B cell (primary cell): ENCODE data around the gene BST1. TPM values are rescaled to one million over a fixed set of nuclear protein-coding genes. Genes with fewer than 3 reads are reported as not detected.
"Not testable (repeated sequence)": the region's sequence is repeated elsewhere in the genome, so short reads cannot be mapped to it uniquely, and the experiment has no call there.

Source experiments
- ATAC-seq: fragments of 200-7000 bp; cut with Tn5 transposase; one replicate; pipeline ENCODE4 v1.10.0; 2021; ENCODE audit warnings: low read depth, mild to moderate bottlenecking, moderate number of reproducible peaks, moderate library complexity
- CTCF ChIA-PET: fragments of 350-600 bp; sonication (Branson Sonifier 250); formaldehyde crosslinking; loops from one replicate; lab custom pipeline; 2021; ENCODE audit warnings: antibody characterized with exemption, inconsistent platforms; lab: Charles Lee
- POLR2A ChIA-PET: fragments of 350-600 bp; sonication (Branson Sonifier 250); formaldehyde crosslinking; loops from one replicate; lab custom pipeline; 2021; ENCODE audit warnings: antibody characterized with exemption; lab: Charles Lee
- DNase-seq: peaks from one replicate; pipeline ENCODE4 v3.0.0; 2013
- H2AFZ ChIP-seq: 2 replicates; pipeline ENCODE4 v1.6.1; 2012; ENCODE audit warnings: mild to moderate bottlenecking, low read depth, low read length; ENCODE audit not compliant: insufficient read depth, poor library complexity, severe bottlenecking
- H3K27ac ChIP-seq, 2 donors: 1 replicate in 1 of 2; 2 replicates in 1 of 2; pipeline ENCODE4 v1.5.1; 2012 to 2013; ENCODE audit warnings: low read length in 2 of 2, mild to moderate bottlenecking in 2 of 2, moderate library complexity in 1 of 2
- H3K27me3 ChIP-seq, 4 experiments: fragments of 200-600 bp in 1 of 4; sonication (generic) in 1 of 4; replicated peaks in 1 of 4; 1 replicate in 2 of 4; 2 replicates in 2 of 4; pipeline versions ENCODE4 v1.6.1 to v1.7.0; 2013 to 2016; ENCODE audit warnings: low read length in 3 of 4, mild to moderate bottlenecking in 2 of 4, mixed read lengths in 1 of 4, moderate library complexity in 1 of 4; ENCODE audit not compliant: insufficient read depth in 4 of 4, control insufficient read depth in 3 of 4; ENCODE audit errors: control extremely low read depth in 1 of 4
- H3K36me3 ChIP-seq, 2 experiments: replicated peaks in 1 of 2; 1 replicate in 1 of 2; 2 replicates in 1 of 2; pipeline versions ENCODE4 v1.6.1 to v1.7.1; 2013; ENCODE audit warnings: low read length in 1 of 2; ENCODE audit not compliant: insufficient read depth in 2 of 2, control insufficient read depth in 1 of 2; ENCODE audit errors: control extremely low read depth in 1 of 2, extremely low read depth in 1 of 2
- H3K4me1 ChIP-seq, 2 donors: fragments of 200-600 bp in 1 of 2; sonication (generic) in 1 of 2; 1 replicate in 1 of 2; 2 replicates in 1 of 2; pipeline versions ENCODE4 v1.5.1 to v1.6.1; 2013 to 2017; ENCODE audit warnings: low read length in 2 of 2; ENCODE audit not compliant: control insufficient read depth in 2 of 2, insufficient read depth in 2 of 2
- H3K4me2 ChIP-seq: replicated peaks from 2 replicates; pipeline ENCODE3; 2012; ENCODE audit warnings: mild to moderate bottlenecking, low read depth, low read length; ENCODE audit not compliant: poor library complexity, severe bottlenecking
- H3K4me3 ChIP-seq, 5 experiments: fragments of 200-600 bp in 1 of 5; sonication (generic) in 1 of 5; 1 replicate in 3 of 5; 2 replicates in 2 of 5; pipeline versions ENCODE4 v1.5.1 to v1.7.0; 2011 to 2016; ENCODE audit warnings: low read length in 4 of 5, mild to moderate bottlenecking in 4 of 5, low read depth in 2 of 5, control low read depth in 1 of 5, moderate library complexity in 1 of 5; ENCODE audit not compliant: insufficient read depth in 1 of 5; ENCODE audit errors: control extremely low read depth in 1 of 5, extremely low read depth in 1 of 5
- H3K79me2 ChIP-seq: fragments of 200-600 bp; sonication (generic); one replicate; pipeline ENCODE4 v1.6.0; 2016; ENCODE audit warnings: low read length; ENCODE audit not compliant: control insufficient read depth, insufficient read depth
- H3K9ac ChIP-seq: fragments of 200-600 bp; sonication (generic); 2 replicates; pipeline ENCODE4 v1.6.1; 2017; ENCODE audit warnings: mild to moderate bottlenecking, low read length, moderate library complexity
- H3K9me3 ChIP-seq, 3 donors: one replicate each; pipeline versions ENCODE4 v1.6.1 to v1.7.1; 2013; ENCODE audit warnings: low read length in 2 of 3; ENCODE audit not compliant: control insufficient read depth in 2 of 3, insufficient read depth in 1 of 3; ENCODE audit errors: control extremely low read depth in 1 of 3
- H4K20me1 ChIP-seq: 2 replicates; pipeline ENCODE4 v1.6.0; 2012; ENCODE audit warnings: mild to moderate bottlenecking, low read length; ENCODE audit not compliant: insufficient read depth, control insufficient read depth, poor library complexity, severe bottlenecking
- H3K27ac Mint-ChIP-seq: one replicate; pipeline ENCODE4 v1.8.0; 2021; ENCODE audit warnings: mixed read lengths
- H3K27me3 Mint-ChIP-seq: one replicate; pipeline ENCODE4 v1.8.0; 2021; ENCODE audit warnings: mixed read lengths
- H3K4me1 Mint-ChIP-seq: one replicate; pipeline ENCODE4 v1.8.0; 2021; ENCODE audit warnings: mixed read lengths
- H3K4me3 Mint-ChIP-seq: one replicate; pipeline ENCODE4 v1.8.0; 2021; ENCODE audit warnings: mixed read lengths
- H3K9me3 Mint-ChIP-seq: one replicate; pipeline ENCODE4 v1.8.0; 2022; ENCODE audit warnings: mixed read lengths; ENCODE audit not compliant: insufficient read depth
- CTCF ChIP-seq: fragments of 200-600 bp; IDR thresholded peaks from one replicate; pipeline ENCODE4 v1.8.0; 2022; ENCODE audit warnings: antibody characterized with exemption, mild to moderate bottlenecking
- EZH2 ChIP-seq: IDR thresholded peaks from 2 replicates; pipeline ENCODE4 v1.6.1; 2012; ENCODE audit warnings: borderline replicate concordance, low read depth, mild to moderate bottlenecking, moderate library complexity, low read length; ENCODE audit not compliant: insufficient read depth, poor library complexity, severe bottlenecking
- WGBS: methylation state at CpG from one replicate; pipeline ENCODE4 v1.1.5; 2013; ENCODE audit warnings: missing lambda C conversion rate; ENCODE audit not compliant: insufficient coverage; 5-methylcytosine and 5-hydroxymethylcytosine counted together
- intact Hi-C: fragments of 100-400 bp; cut with micrococcal nuclease; formaldehyde crosslinking; loops from one replicate; pipeline ENCODE4 v1.10.0; 2022
- polyA plus RNA-seq: library from polyadenylated mRNA; depleted of rRNA; stranded (reverse); fragments of >200 nt; gene quantifications from 2 replicates; pipeline ENCODE4 v1.2.3, GENCODE V29; 2012
- total RNA-seq, 2 donors: library from RNA; stranded (reverse); fragments of 120-200 nt in 1 of 2; gene quantifications; 1 replicate in 1 of 2; 2 replicates in 1 of 2; pipeline versions ENCODE4 v1.2.3 to v1.2.4, GENCODE V29; 2013 to 2022

BST1 gene
- total and polyA plus RNA-seq, 2 donors (not counting 1 experiment from before 2014, with no cell fraction given), result 0.32 to 1.00 TPM

- Histone ChIP-seq H3K36me3 (no peaks in the 10 kb centered on the region), H3K9me3 (peaks cover 0 to 3% (median 0%) of the 10 kb centered on the region in 3 donors), H2AFZ (no peak overlapping the region), H3K27ac (no peak overlapping the region), H3K27me3 (no peaks in the 10 kb centered on the region), H3K4me2 (no peak overlapping the region), H3K4me3 (no peak overlapping the region), H3K4me1 (no peaks in the 10 kb centered on the region), H3K9ac (no peak overlapping the region), H3K79me2 (no peaks in the 10 kb centered on the region), H4K20me1 (no peaks in the 10 kb centered on the region)
- ChIA-PET POLR2A (no interaction called here), CTCF (interaction anchor here (0.9 to 3.5 kb wide), 9 partner anchors 18 to 272 kb away, joined by 3 to 17 read pairs (median 5); no protein-coding TSS in a partner anchor)
- WGBS, result no CpG with 5 or more reads among the region's 3 CpGs
- DNase-seq (peak; percentile 62), ATAC-seq (peak; percentile 47)
- Mint-ChIP-seq H3K27me3 (peaks cover 7% of the 10 kb centered on the region), H3K4me1 (no peaks in the 10 kb centered on the region), H3K9me3 (no peaks in the 10 kb centered on the region), H3K27ac (no peak overlapping the region), H3K4me3 (no peak overlapping the region)
- TF ChIP-seq EZH2 (no peak), CTCF (peak; percentile 99)
- intact Hi-C loops, result loop anchor here (1.0 to 2.0 kb wide), 3 partner anchors 49 to 226 kb away; partner anchors contain the start of gene FAM200B
Observed at GRCh38 chr4:15729910-15730533, 27.2 kb downstream of the BST1 start.

- H3K4me3 Mint-ChIP-seq, H3K9me3 Mint-ChIP-seq, H3K4me3 ChIP-seq, H4K20me1 ChIP-seq, H3K27me3 ChIP-seq, POLR2A ChIA-PET, H3K79me2 ChIP-seq, H3K36me3 ChIP-seq, intact Hi-C loops, H3K27ac Mint-ChIP-seq, H3K27ac ChIP-seq, H3K4me2 ChIP-seq, H3K4me1 Mint-ChIP-seq, DNase-seq, H3K9me3 ChIP-seq, H2AFZ ChIP-seq, H3K27me3 Mint-ChIP-seq, H3K9ac ChIP-seq, ATAC-seq: not testable (repeated sequence)
- peaks cover 0 to 12% of the 10 kb centered on the region in 2 donors for H3K4me1 ChIP-seq
- WGBS, result 56% methylated on average over 3 of the region's 5 CpGs
- CTCF ChIA-PET, result interaction anchor here (1.2 to 3.5 kb wide), 3 partner anchors 14 to 264 kb away, joined by 3 to 17 read pairs (median 4); no protein-coding TSS in a partner anchor
Observed at GRCh38 chr4:15733061-15733460, 30.2 kb downstream of the BST1 start.
